Measurements from ENCODE around the gene FAM193B. TPM values are rescaled to one million over a fixed set of nuclear protein-coding genes. Genes with fewer than 3 reads are reported as not detected.

Gene FAM193B
- total and polyA plus RNA-seq, 4 experiments from 2014 or later = 1.9 to 252 (median 120) TPM

DNA sequence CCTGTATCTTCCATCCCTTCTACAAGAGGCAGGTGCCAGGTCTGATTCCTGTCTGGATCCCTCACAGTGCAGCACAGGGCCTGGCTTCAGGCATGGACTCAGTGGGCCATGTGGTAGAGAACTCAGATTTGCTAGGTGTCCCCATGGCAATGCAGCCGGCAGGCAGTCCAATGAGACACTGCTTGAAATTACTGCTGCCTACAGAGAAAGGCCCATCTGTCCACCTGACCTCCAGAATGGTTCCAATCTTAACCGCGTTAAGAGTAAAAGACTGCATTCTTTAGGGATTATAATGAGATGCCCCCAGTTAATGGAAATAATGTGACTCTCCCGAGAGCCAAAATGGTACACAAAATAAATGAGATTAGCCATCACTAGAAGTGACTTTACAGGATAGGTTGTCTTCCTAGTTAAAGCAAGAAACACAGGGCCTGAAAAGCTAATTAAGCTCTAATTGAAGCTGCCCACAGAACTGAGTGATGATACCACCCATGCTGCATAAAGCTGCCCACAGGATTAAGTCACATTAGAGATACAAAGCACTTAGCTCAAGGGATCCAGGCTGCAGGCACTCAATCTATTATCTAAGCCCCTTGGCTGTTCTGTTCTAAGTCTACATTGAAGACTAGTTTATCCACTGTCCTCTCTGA lies 11.4 kb downstream of the FAM193B start:
- no peak overlapping the region for H3K4me3 Mint-ChIP-seq
- ChIA-PET CTCF (ENCODE audit: partially characterized antibody) (no interaction called here), POLR2A (ENCODE audit: partially characterized antibody) (no interaction called here)

DNA sequence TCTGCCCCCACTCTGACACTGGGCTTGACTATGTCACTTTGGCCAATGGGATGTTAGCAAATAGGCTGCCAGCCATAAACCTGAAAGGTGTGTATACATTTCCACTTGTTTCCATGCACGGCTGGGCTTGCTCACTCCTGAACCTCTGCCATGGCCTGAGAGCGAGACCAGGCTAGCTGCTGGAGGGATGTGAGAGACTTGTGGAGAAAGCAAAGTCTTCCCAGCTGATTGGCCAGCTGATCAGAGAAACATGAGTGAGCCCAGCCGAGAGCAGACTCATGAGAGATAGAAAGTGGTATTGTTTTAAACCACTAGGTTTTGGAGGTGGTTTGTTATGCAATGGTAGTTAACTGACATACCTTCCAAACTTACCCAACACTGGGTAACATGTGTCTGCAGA lies 13.9 kb downstream of the FAM193B start:
- Histone ChIP-seq H3K27ac (ENCODE audit: low read depth, low read length) (no peak overlapping the region), H3K36me3 (ENCODE audit: insufficient read depth, low read length) (peaks cover 38% of the 10 kb centered on the region), H3K4me1 (ENCODE audit: insufficient read depth, low read length) (no peaks in the 10 kb centered on the region), H3K4me3 (ENCODE audit: low read length in 2 of 2) (no peak overlapping the region), H3K27me3 (ENCODE audit: insufficient read depth, low read length) (no peaks in the 10 kb centered on the region), H3K9me3 (ENCODE audit: control insufficient read depth in 1 of 2, low read length in 2 of 2) (no peaks in the 10 kb centered on the region)
- peaks cover 3 to 26% (median 9%) of the 10 kb centered on the region in 4 donors for H3K4me1 Mint-ChIP-seq
- intact Hi-C loops (cut with micrococcal nuclease) = no loop called here
- ChIA-PET POLR2A (ENCODE audit: partially characterized antibody) (no interaction called here), CTCF (ENCODE audit: partially characterized antibody) (interaction anchor here (1.5 kb wide), 1 partner anchor 24 kb away, joined by 3 read pairs; the partner anchor contains the start of gene DDX41)
- H3K9me3 Mint-ChIP-seq = no peaks in the 10 kb centered on the region
- no peak for DNase-seq
- peak overlapping the region in 1 of 7 donors; percentile 48 for H3K27ac Mint-ChIP-seq
- H3K36me3 Mint-ChIP-seq = peaks cover 13 to 56% of the 10 kb centered on the region in 2 donors
- H3K4me3 Mint-ChIP-seq = no peak overlapping the region
- no peaks in the 10 kb centered on the region for H3K27me3 Mint-ChIP-seq

More for the DNA sequence above, 11.4 kb downstream of the FAM193B start:
- H3K27ac ChIP-seq (ENCODE audit: low read depth, low read length) = no peak overlapping the region
- H3K4me3 ChIP-seq (ENCODE audit: low read length in 2 of 2) = no peak overlapping the region
- Mint-ChIP-seq H3K36me3 (peaks cover 6 to 52% of the 10 kb centered on the region in 2 donors), H3K4me1 (peaks cover 7 to 42% (median 17%) of the 10 kb centered on the region in 4 donors), H3K27ac (peak overlapping the region in 4 of 7 donors; percentile 1 to 79 (median 26)), H3K9me3 (no peaks in the 10 kb centered on the region), H3K27me3 (no peaks in the 10 kb centered on the region)
- no peak for DNase-seq
- intact Hi-C loops (cut with micrococcal nuclease) = no loop called here
- peaks cover 26% of the 10 kb centered on the region for H3K36me3 ChIP-seq (ENCODE audit: insufficient read depth, low read length)
- H3K27me3 ChIP-seq (ENCODE audit: insufficient read depth, low read length) = no peaks in the 10 kb centered on the region
- no peaks in the 10 kb centered on the region for H3K9me3 ChIP-seq (ENCODE audit: control insufficient read depth in 1 of 2, low read length in 2 of 2)
- no peaks in the 10 kb centered on the region for H3K4me1 ChIP-seq (ENCODE audit: insufficient read depth, low read length)

DNA sequence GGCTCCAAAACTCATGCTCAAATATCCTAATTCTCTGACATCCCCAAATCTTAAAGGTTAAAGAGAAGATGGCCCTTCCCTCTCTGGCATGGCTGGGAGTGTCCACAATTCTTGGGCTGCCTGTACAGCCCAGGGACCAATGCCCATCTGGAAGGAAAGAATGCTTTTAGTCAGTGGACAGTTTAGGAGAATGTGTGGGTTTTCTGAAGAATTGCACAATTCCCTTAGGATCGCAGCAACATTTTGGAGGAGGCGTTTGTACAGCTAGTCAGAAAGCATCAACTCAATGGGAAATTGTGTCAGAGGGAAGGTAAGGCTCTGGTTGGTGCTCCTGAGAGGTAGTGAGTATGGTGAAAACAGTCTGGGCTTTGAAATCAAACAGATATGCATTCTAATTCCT lies 15.0 kb downstream of the FAM193B start:
- no peaks in the 10 kb centered on the region for H3K9me3 ChIP-seq (ENCODE audit: control insufficient read depth in 1 of 2, low read length in 2 of 2)
- Mint-ChIP-seq H3K4me3 (no peak overlapping the region), H3K27ac (peak overlapping the region in 3 of 7 donors; percentile 47 to 79 (median 57)), H3K27me3 (no peaks in the 10 kb centered on the region), H3K9me3 (no peaks in the 10 kb centered on the region), H3K36me3 (peaks cover 19 to 62% of the 10 kb centered on the region in 2 donors), H3K4me1 (peaks cover 0 to 22% (median 9%) of the 10 kb centered on the region in 4 donors)
- no peaks in the 10 kb centered on the region for H3K27me3 ChIP-seq (ENCODE audit: insufficient read depth, low read length)
- no peak overlapping the region for H3K4me3 ChIP-seq (ENCODE audit: low read length in 2 of 2)
- intact Hi-C loops (cut with micrococcal nuclease) = no loop called here
- POLR2A ChIA-PET (ENCODE audit: partially characterized antibody) = no interaction called here
- CTCF ChIA-PET (ENCODE audit: partially characterized antibody) = interaction anchor here (1.5 kb wide), 1 partner anchor 23 kb away, joined by 3 read pairs; the partner anchor contains the start of gene DDX41
- no peaks in the 10 kb centered on the region for H3K4me1 ChIP-seq (ENCODE audit: insufficient read depth, low read length)
- no peak for DNase-seq
- H3K36me3 ChIP-seq (ENCODE audit: insufficient read depth, low read length) = peaks cover 38% of the 10 kb centered on the region
- H3K27ac ChIP-seq (ENCODE audit: low read depth, low read length) = no peak overlapping the region

DNA sequence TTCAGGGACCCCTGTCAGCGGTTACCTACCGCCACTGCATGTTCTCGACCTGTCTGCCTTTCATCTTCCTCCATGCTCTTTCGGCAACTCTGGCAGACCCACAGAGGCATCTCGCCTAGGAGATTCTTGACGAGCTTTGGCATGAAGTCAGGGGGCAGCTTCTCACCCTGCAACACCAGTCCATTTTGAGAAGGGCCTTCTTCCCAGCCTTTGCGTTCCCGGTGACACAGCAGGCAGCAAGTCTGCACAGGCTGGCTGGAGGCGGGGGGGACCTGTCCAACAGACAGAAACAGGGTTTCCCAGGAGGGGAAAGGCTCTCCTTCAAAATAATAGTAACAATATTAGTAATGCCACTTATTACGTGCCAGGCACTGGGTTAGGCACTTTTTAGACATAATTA lies 15.5 kb downstream of the FAM193B start:
- POLR2A ChIA-PET (ENCODE audit: partially characterized antibody) = no interaction called here
- H3K4me1 ChIP-seq (ENCODE audit: insufficient read depth, low read length) = no peaks in the 10 kb centered on the region
- H3K27me3 ChIP-seq (ENCODE audit: insufficient read depth, low read length) = no peaks in the 10 kb centered on the region
- Mint-ChIP-seq H3K4me3 (no peak overlapping the region), H3K27ac (no peak overlapping the region), H3K9me3 (no peaks in the 10 kb centered on the region), H3K4me1 (peaks cover 0 to 18% (median 9%) of the 10 kb centered on the region in 4 donors), H3K36me3 (peaks cover 19 to 64% of the 10 kb centered on the region in 2 donors), H3K27me3 (no peaks in the 10 kb centered on the region)
- intact Hi-C loops (cut with micrococcal nuclease) = no loop called here
- H3K27ac ChIP-seq (ENCODE audit: low read depth, low read length) = no peak overlapping the region
- CTCF ChIA-PET (ENCODE audit: partially characterized antibody) = interaction anchor here (1.1 to 1.5 kb wide), 2 partner anchors 23 to 68 kb away, joined by 3 to 4 read pairs; partner anchors contain the start of gene DDX41
- no peak overlapping the region for H3K4me3 ChIP-seq (ENCODE audit: low read length in 2 of 2)
- peaks cover 40% of the 10 kb centered on the region for H3K36me3 ChIP-seq (ENCODE audit: insufficient read depth, low read length)
- H3K9me3 ChIP-seq (ENCODE audit: control insufficient read depth in 1 of 2, low read length in 2 of 2) = no peaks in the 10 kb centered on the region
- DNase-seq = no peak

DNA sequence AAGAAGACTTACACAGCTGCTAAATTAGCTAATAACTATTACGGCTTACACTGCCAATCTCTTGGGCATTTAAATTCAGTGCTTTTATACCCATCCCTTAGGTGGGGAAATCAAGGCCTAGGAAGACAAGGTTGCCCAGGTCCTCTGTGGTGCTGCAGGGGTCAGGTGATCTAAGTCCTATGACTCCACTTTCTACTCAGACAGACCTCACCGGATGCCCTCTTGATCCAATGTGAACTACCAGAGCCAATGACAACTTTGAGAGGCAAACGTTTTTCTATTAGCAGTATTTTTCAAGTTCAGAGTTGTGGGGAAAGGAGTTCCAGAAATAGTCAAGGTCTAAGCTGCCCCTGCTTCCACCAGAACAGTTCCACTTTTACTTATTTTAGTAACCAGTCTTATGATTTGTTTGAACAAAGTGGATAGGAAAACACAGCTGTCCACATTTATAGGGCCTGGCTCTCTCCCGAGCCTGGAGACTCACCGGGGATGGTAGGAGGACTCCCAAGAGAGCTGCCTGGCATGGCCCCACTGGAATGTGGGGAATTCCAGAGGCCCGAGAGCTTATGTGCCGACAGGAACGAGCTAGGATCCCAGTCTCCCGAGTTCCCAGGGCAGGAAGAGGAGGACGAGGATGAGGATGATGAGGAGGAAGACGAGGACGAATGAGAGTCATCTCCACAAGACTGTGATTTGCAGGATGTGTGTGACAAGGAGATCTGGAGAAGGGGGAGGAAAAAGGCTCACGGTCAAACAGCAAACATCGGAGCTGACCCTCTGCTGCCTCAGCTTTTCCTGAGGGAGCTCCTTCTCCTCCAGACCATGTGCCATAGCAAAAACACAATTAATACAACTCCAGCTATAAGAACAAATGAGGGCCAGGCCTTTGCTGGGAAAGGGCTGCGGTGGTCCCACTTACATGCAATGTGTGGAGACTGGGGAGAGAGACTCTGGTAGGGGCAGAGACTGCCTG lies 16.7 kb downstream of the FAM193B start:
- intact Hi-C loops (cut with micrococcal nuclease) = no loop called here
- H3K36me3 ChIP-seq (ENCODE audit: insufficient read depth, low read length) = peaks cover 43% of the 10 kb centered on the region
- Mint-ChIP-seq H3K9me3 (no peaks in the 10 kb centered on the region), H3K36me3 (peaks cover 22 to 68% of the 10 kb centered on the region in 2 donors), H3K4me1 (peaks cover 0 to 12% (median 4%) of the 10 kb centered on the region in 4 donors), H3K27ac (peak overlapping the region in 4 of 7 donors; percentile 29 to 88 (median 52)), H3K27me3 (no peaks in the 10 kb centered on the region), H3K4me3 (no peak overlapping the region)
- H3K27ac ChIP-seq (ENCODE audit: low read depth, low read length) = no peak overlapping the region
- ChIA-PET POLR2A (ENCODE audit: partially characterized antibody) (interaction anchor here (0.7 kb wide), 1 partner anchor 8 kb away, joined by 3 read pairs; no protein-coding TSS in a partner anchor), CTCF (ENCODE audit: partially characterized antibody) (interaction anchor here (1.1 to 1.2 kb wide), 2 partner anchors 38 to 70 kb away, joined by 3 to 4 read pairs; no protein-coding TSS in a partner anchor)
- no peak for DNase-seq
- no peaks in the 10 kb centered on the region for H3K27me3 ChIP-seq (ENCODE audit: insufficient read depth, low read length)
- no peak overlapping the region for H3K4me3 ChIP-seq (ENCODE audit: low read length in 2 of 2)
- no peaks in the 10 kb centered on the region for H3K9me3 ChIP-seq (ENCODE audit: control insufficient read depth in 1 of 2, low read length in 2 of 2)
- no peaks in the 10 kb centered on the region for H3K4me1 ChIP-seq (ENCODE audit: insufficient read depth, low read length)

DNA sequence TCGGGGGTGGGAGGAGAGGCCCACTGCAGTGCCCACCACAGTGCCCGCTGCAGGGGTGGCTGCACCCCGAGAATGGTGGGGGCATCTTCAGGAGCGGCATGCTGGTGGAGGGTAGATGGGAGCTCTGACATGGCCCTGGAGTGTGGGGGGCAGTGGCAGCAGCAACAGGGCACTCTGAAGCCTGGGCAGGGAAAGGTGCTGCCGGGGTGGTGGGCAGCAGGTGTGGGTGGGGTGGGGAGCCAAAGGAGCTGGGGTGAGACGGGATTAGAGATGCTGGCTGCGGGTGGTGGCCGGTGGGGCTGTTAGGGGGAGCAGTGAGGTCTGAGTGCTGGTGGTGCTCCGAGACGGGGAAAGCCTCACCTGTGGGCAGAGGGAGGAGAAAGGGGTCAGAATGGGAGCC lies 18.0 kb downstream of the FAM193B start:
- Histone ChIP-seq H3K27me3 (ENCODE audit: insufficient read depth, low read length) (no peaks in the 10 kb centered on the region), H3K4me3 (ENCODE audit: low read length in 2 of 2) (no peak overlapping the region), H3K27ac (ENCODE audit: low read depth, low read length) (no peak overlapping the region), H3K4me1 (ENCODE audit: insufficient read depth, low read length) (no peaks in the 10 kb centered on the region), H3K9me3 (ENCODE audit: control insufficient read depth in 1 of 2, low read length in 2 of 2) (no peaks in the 10 kb centered on the region), H3K36me3 (ENCODE audit: insufficient read depth, low read length) (peaks cover 45% of the 10 kb centered on the region)
- Mint-ChIP-seq H3K36me3 (peaks cover 27 to 67% of the 10 kb centered on the region in 2 donors), H3K9me3 (no peaks in the 10 kb centered on the region), H3K4me3 (peak overlapping the region in 1 of 8 donors; percentile 45), H3K27ac (peak overlapping the region in 2 of 7 donors; percentile 15 to 69), H3K27me3 (no peaks in the 10 kb centered on the region), H3K4me1 (peaks cover 0 to 12% (median 3%) of the 10 kb centered on the region in 4 donors)
- intact Hi-C loops (cut with micrococcal nuclease) = no loop called here
- ChIA-PET CTCF (ENCODE audit: partially characterized antibody) (no interaction called here), POLR2A (ENCODE audit: partially characterized antibody) (no interaction called here)
- DNase-seq = no peak

DNA sequence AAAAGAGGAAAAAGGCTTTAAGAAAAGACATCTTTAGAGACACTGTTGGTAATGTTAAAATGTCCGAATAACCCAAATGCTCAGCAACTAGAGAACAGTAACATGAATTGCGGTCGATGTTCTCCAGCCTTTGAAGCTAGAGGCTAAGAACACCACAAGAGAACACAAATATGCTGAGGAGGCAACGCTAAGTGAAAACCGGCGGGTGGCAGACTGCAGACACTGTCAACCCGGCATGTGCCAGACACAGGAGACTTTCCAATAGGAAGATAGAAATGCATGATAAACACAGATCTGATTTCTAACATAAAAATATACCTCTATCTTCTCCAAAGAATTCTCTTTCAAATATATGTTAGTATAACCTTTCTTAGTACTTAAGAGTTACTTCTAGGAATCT lies 19.2 kb downstream of the FAM193B start:
- no peaks in the 10 kb centered on the region for H3K9me3 Mint-ChIP-seq
- peaks cover 34 to 67% of the 10 kb centered on the region in 2 donors for H3K36me3 Mint-ChIP-seq
- intact Hi-C loops (cut with micrococcal nuclease) = no loop called here
- H3K27ac Mint-ChIP-seq = peak overlapping the region in 1 of 7 donors; percentile 38
- ChIA-PET POLR2A (ENCODE audit: partially characterized antibody) (no interaction called here), CTCF (ENCODE audit: partially characterized antibody) (no interaction called here)
- no peaks in the 10 kb centered on the region for H3K27me3 Mint-ChIP-seq
- Histone ChIP-seq H3K4me3 (ENCODE audit: low read length in 2 of 2) (no peak overlapping the region), H3K36me3 (ENCODE audit: insufficient read depth, low read length) (peaks cover 56% of the 10 kb centered on the region), H3K27me3 (ENCODE audit: insufficient read depth, low read length) (no peaks in the 10 kb centered on the region), H3K4me1 (ENCODE audit: insufficient read depth, low read length) (no peaks in the 10 kb centered on the region), H3K27ac (ENCODE audit: low read depth, low read length) (no peak overlapping the region), H3K9me3 (ENCODE audit: control insufficient read depth in 1 of 2, low read length in 2 of 2) (no peaks in the 10 kb centered on the region)
- DNase-seq = no peak
- peaks cover 0 to 9% (median 3%) of the 10 kb centered on the region in 4 donors for H3K4me1 Mint-ChIP-seq
- no peak overlapping the region for H3K4me3 Mint-ChIP-seq

All from CD4-positive, alpha-beta memory T cell (primary cell).